ENCODE results near the gene EEF1AKMT1. TPM values are rescaled to one million over a fixed set of nuclear protein-coding genes. Genes with fewer than 3 reads are reported as not detected.
A peak's percentile ranks its signal among the peaks of the same experiment; 100 is the strongest.

EEF1AKMT1 gene
- total RNA-seq, 1 experiment from 2014 or later, result 6.1 TPM

- Histone ChIP-seq H3K4ac (ENCODE audit: low read depth, low read length) (no peak overlapping the region), H4K91ac (ENCODE audit: insufficient read length, low read depth, low read length) (no peak overlapping the region), H3K27ac (ENCODE audit: insufficient read length, low read depth, low read length) (no peak overlapping the region), H3K4me1 (ENCODE audit: insufficient read depth, low read length) (no peaks in the 10 kb centered on the region), H3K56ac (ENCODE audit: insufficient read length, low read depth, low read length) (no peak overlapping the region), H3K79me2 (ENCODE audit: insufficient read depth, low read length) (peaks cover 2% of the 10 kb centered on the region; the same call in 1 of the 2 replicates), H3K4me2 (ENCODE audit: insufficient read depth, insufficient read length, low read length) (no peak overlapping the region), H4K5ac (ENCODE audit: insufficient read length, low read depth, low read length) (no peak overlapping the region), H3K79me1 (ENCODE audit: insufficient read depth, low read depth, low read length, poor library complexity, severe bottlenecking) (no peaks in the 10 kb centered on the region), H3K27me3 (ENCODE audit: insufficient read depth, low read length) (no peaks in the 10 kb centered on the region), H2BK5ac (ENCODE audit: insufficient read length, low read length) (no peak overlapping the region), H2BK15ac (ENCODE audit: low read depth, low read length) (no peak overlapping the region), H2AFZ (ENCODE audit: low read length) (no peak overlapping the region), H3K23ac (ENCODE audit: insufficient read length, low read depth, low read length) (no peak overlapping the region), H3K9ac (ENCODE audit: extremely low read depth, insufficient read length, low read length) (no peak overlapping the region), H4K20me1 (ENCODE audit: control insufficient read depth, insufficient read depth, insufficient read length) (no peaks in the 10 kb centered on the region), H3K23me2 (ENCODE audit: insufficient read length, low read depth, low read length, poor library complexity, severe bottlenecking) (no peaks in the 10 kb centered on the region), H3K14ac (ENCODE audit: insufficient read depth, low read length) (no peak overlapping the region), H2BK20ac (ENCODE audit: low read depth, low read length, poor library complexity, severe bottlenecking) (no peak overlapping the region), H2BK120ac (ENCODE audit: low read depth, low read length, poor library complexity, severe bottlenecking) (no peak overlapping the region), H2BK12ac (ENCODE audit: insufficient read length, low read depth, low read length) (no peak overlapping the region), H3K9me3 (ENCODE audit: control insufficient read depth, low read depth, low read length) (no peaks in the 10 kb centered on the region), H2AK5ac (ENCODE audit: insufficient read length, low read length) (no peak overlapping the region), H4K8ac (replicated peaks; ENCODE audit: insufficient read length, low read depth, low read length) (no peak overlapping the region), H3K18ac (ENCODE audit: insufficient read length, low read depth, low read length) (no peak overlapping the region), H3T11ph (ENCODE audit: low read length) (no peak overlapping the region)
- Mint-ChIP-seq H3K4me3 (no peak overlapping the region), H3K9me3 (no peaks in the 10 kb centered on the region), H3K4me1 (no peaks in the 10 kb centered on the region), H3K27me3 (ENCODE audit: low read depth) (no peaks in the 10 kb centered on the region), H3K36me3 (ENCODE audit: insufficient read depth in 1 of 3, low read depth in 3 of 3) (peaks cover 11 to 19% (median 13%) of the 10 kb centered on the region in 3 experiments; a peak in 6 of 7 replicates), H3K27ac (peak overlapping the region in 1 of 3 experiments; percentile 21; a peak in 1 of 7 replicates)
- DNase-seq, result no peak
- WGBS (ENCODE audit: extremely low coverage, insufficient read length, low lambda C conversion rate), result no CpG with 5 or more reads among the region's 7 CpGs
- no peak for TF ChIP-seq CTCF (conservative IDR thresholded peaks at IDR 0.05)
Measured at GRCh38 chr13:20812890-20813289, 39.1 kb upstream of the EEF1AKMT1 start.

Data from H9 (cell line).